WI38 (cell line): ENCODE results near the gene ELF5.

Experiments used
- H3K4me3 ChIP-seq: 2 replicates; pipeline ENCODE4 v1.5.1; 2011; ENCODE audit warnings: low read depth, mild to moderate bottlenecking, control low read depth, low read length
- TF ChIP-seq, protein P1 (sequence below): IDR thresholded peaks from 2 replicates; pipeline ENCODE4 v1.5.1; 2012; ENCODE audit warnings: low read depth, mild to moderate bottlenecking, control low read depth, low read length

ELF5 gene

DNA sequence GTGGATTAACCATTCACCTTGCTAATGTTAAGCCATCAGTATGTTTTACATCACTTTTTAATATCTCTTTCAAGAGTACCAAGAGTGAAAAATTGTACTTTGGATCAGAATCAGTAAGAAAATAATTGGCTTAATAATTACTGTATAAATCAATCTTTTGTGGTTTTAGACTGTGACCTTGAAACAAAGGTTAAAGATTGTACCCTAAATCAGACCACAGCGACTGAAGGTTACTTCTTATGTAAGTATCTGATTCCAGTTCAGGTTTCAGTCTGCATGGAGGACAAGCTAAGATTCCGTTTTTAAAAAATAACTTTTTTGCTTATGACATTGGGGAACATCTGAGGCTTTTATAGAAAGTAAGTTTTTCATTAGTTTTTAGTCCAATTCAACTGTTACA is 56.0 kb downstream of the ELF5 start:
- TF ChIP-seq, protein P1, sequence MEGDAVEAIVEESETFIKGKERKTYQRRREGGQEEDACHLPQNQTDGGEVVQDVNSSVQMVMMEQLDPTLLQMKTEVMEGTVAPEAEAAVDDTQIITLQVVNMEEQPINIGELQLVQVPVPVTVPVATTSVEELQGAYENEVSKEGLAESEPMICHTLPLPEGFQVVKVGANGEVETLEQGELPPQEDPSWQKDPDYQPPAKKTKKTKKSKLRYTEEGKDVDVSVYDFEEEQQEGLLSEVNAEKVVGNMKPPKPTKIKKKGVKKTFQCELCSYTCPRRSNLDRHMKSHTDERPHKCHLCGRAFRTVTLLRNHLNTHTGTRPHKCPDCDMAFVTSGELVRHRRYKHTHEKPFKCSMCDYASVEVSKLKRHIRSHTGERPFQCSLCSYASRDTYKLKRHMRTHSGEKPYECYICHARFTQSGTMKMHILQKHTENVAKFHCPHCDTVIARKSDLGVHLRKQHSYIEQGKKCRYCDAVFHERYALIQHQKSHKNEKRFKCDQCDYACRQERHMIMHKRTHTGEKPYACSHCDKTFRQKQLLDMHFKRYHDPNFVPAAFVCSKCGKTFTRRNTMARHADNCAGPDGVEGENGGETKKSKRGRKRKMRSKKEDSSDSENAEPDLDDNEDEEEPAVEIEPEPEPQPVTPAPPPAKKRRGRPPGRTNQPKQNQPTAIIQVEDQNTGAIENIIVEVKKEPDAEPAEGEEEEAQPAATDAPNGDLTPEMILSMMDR = no peak
- H3K4me3 ChIP-seq = no peak overlapping the region

DNA sequence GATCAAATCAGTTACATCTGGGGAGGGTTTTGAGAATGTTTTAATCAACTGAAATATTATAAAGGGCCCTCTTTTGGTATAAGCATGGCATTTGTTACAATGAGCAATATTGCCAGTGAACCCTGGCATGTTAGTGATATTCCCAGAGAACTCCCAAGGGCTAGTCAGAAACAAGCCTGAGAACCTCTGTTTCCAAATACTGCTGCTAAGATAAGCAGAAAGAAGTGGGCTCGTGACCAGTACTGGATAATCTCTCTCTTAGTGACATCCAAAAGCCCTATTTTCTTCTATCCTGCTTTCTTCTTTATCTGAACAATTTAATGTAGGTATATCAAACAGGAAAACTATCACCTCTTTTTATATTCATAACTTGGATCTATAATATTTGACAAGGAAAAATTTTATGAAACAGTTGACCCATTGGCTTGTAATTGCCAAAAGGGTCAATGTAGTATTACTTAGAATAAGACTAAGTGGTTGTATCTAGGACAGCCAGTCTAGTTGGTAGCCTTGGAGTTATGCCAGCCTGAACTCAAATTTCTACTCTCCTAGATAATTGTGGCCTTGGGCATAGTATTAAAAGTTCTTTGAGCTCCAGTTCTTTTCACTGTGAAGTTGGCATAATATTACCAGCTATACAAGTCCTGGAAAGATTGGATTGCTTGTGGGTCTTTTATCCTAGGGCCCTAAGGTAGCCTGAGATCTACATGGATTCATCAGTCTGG is 59.1 kb downstream of the ELF5 start:
- TF ChIP-seq, protein P1 = no peak
- H3K4me3 ChIP-seq = no peak overlapping the region

DNA sequence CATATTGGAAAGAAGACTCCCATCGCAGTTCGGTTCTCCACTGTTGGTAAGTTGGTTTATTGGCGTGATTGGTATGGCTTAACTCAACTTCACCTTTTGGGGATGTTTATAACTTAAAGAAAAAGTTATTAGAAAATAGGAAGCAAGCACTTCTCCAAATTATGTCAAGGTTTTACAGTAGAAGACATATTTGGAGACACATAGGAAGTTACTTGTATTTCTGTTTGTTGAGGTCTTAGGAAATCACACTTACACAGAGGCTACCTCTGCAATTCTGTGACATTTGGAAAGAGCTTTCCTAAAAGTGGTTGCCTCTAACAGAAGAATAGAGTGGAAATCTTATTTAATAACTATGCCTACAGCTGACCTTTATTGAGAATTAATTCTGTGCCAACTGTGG is 62.5 kb downstream of the ELF5 start:
- TF ChIP-seq, protein P1 = no peak
- no peak overlapping the region for H3K4me3 ChIP-seq

DNA sequence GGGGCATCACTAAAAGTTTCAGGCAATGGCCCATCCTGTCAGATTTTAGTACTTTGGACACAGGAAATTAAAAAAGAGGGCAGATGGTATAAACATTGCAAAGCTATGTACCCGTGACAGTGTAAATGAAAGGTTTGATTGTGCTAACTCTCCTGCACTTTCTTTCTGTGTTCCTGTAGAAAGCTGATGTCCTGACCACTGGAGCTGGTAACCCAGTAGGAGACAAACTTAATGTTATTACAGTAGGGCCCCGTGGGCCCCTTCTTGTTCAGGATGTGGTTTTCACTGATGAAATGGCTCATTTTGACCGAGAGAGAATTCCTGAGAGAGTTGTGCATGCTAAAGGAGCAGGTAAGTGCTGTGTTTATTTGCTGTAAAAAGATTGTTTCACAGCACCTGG is 64.6 kb downstream of the ELF5 start:
- TF ChIP-seq, protein P1 = no peak
- no peak overlapping the region for H3K4me3 ChIP-seq

GRCh38 chr11:34448223-34448994 is 65.2 kb downstream of the ELF5 start:
- H3K4me3 ChIP-seq = no peak overlapping the region
- TF ChIP-seq, protein P1 = no peak

DNA sequence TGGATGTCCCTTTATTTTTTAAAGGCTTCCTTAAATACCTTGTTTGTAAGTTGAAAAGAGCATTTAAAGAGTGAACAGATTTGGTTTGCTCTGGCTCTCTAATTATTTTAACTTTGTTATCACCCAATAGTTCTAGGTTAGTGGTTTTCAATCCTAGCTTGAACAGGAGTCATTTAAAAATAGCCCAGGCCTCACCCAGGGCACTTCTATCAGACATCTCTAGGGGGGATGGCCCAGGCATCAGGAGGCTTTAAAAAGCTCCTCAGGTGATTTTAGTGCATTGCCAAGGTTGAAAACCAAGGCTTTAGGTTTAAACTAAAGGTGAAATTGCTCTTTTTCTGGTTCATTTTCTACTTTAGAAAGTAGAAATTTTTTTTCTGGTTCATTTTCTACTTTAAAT is 66.5 kb downstream of the ELF5 start:
- TF ChIP-seq, protein P1 = no peak
- H3K4me3 ChIP-seq = no peak overlapping the region

- H3K4me3 ChIP-seq = no peak overlapping the region
- TF ChIP-seq, protein P1 = no peak
Observed at GRCh38 chr11:34446386-34446785, 67.2 kb downstream of the ELF5 start.
